GM13977 (cell line): ENCODE measurements around the gene ZFYVE9.

Experiments used
- DNase-seq: peaks from one replicate; pipeline ENCODE4 v3.0.0; 2012; ENCODE audit warnings: low spot score
- CTCF ChIP-seq: IDR thresholded peaks from 2 replicates; pipeline ENCODE4 v1.5.1; 2012; ENCODE audit warnings: mild to moderate bottlenecking, control low read depth; ENCODE audit not compliant: insufficient read depth; ENCODE audit errors: extremely low read depth, missing control alignments
- in situ Hi-C: fragments of 300-500 bp; cut with MboI; formaldehyde crosslinking; loops from one replicate; pipeline ENCODE4 v1.12.0; 2022; ENCODE audit warnings: low sequenced_read_pairs, low pct_unique_long_range_greater_than_20kb, mixed read lengths, inconsistent platforms; ENCODE audit not compliant: unreplicated experiment

ZFYVE9 gene

GRCh38 chr1:52355847-52356505 lies 214.1 kb downstream of the ZFYVE9 start:
- in situ Hi-C loops, result no loop called here
- no peak for TF ChIP-seq CTCF
- DNase-seq, result no peak

- in situ Hi-C loops, result no loop called here
- no peak for DNase-seq
- no peak for TF ChIP-seq CTCF
Measured at GRCh38 chr1:52356818-52357355, 215.0 kb downstream of the ZFYVE9 start.

GRCh38 chr1:52357397-52357796 lies 215.5 kb downstream of the ZFYVE9 start:
- DNase-seq, result no peak
- TF ChIP-seq CTCF, result no peak
- in situ Hi-C loops, result no loop called here

GRCh38 chr1:52358851-52359497 lies 217.1 kb downstream of the ZFYVE9 start:
- TF ChIP-seq CTCF, result no peak
- no peak for DNase-seq
- in situ Hi-C loops, result no loop called here

GRCh38 chr1:52359676-52360594 lies 218.0 kb downstream of the ZFYVE9 start:
- DNase-seq, result no peak
- no peak for TF ChIP-seq CTCF
- in situ Hi-C loops, result no loop called here

- in situ Hi-C loops, result no loop called here
- TF ChIP-seq CTCF, result no peak
- no peak for DNase-seq
Measured at GRCh38 chr1:52360595-52360968, 218.7 kb downstream of the ZFYVE9 start.
